ENCODE measurements around the gene GASK1A.
"Not testable (repeated sequence)": the region's sequence is repeated elsewhere in the genome, so short reads cannot be mapped to it uniquely, and the experiment has no call there.

DNA sequence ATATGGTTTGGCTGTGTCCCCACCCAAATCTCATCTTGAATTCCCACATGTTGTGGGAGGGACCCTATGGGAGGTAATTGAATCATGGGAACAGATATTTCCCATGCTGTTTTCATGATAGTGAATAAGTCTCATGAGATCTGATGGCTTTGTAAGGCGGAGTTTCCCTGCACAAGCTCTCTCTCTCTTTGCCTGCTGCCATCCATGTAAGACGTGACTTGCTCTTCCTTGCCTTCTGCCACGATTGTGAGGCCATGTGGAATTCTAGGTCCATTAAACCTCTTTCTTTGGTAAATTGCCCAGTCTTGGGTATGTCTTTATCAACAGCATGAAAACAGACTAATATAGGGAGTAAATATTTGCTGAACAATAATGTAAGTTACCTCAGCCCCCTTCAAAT is 4.2 kb upstream of the GASK1A start:
- not testable (repeated sequence) for TF ChIP-seq POLR2A (IDR thresholded peaks at IDR 0.05)
- TF ChIP-seq, protein P1, sequence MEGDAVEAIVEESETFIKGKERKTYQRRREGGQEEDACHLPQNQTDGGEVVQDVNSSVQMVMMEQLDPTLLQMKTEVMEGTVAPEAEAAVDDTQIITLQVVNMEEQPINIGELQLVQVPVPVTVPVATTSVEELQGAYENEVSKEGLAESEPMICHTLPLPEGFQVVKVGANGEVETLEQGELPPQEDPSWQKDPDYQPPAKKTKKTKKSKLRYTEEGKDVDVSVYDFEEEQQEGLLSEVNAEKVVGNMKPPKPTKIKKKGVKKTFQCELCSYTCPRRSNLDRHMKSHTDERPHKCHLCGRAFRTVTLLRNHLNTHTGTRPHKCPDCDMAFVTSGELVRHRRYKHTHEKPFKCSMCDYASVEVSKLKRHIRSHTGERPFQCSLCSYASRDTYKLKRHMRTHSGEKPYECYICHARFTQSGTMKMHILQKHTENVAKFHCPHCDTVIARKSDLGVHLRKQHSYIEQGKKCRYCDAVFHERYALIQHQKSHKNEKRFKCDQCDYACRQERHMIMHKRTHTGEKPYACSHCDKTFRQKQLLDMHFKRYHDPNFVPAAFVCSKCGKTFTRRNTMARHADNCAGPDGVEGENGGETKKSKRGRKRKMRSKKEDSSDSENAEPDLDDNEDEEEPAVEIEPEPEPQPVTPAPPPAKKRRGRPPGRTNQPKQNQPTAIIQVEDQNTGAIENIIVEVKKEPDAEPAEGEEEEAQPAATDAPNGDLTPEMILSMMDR (IDR thresholded peaks at IDR 0.05): not testable (repeated sequence)

All from esophagus squamous epithelium (tissue), 4 donors.